Caco-2 (cell line): ENCODE data around the gene VWA5A. TPM values are rescaled to one million over a fixed set of nuclear protein-coding genes. Genes with fewer than 3 reads are reported as not detected.

Source experiments
- BruUV-seq: library from RNA; stranded (reverse); fragments of 400-500 nt; replicated peaks from 2 replicates; lab custom pipeline; 2021; lab: Mats Ljungman, UMichigan
- CTCF ChIA-PET: fragments of 300-600 bp; sonication (Branson Sonifier 250); formaldehyde crosslinking; loops from one replicate; lab custom pipeline; 2022; ENCODE audit warnings: antibody characterized with exemption; lab: Charles Lee
- POLR2A ChIA-PET: fragments of 300-600 bp; sonication (Branson Sonifier 250); formaldehyde crosslinking; loops from one replicate; lab custom pipeline; 2022; ENCODE audit warnings: antibody characterized with exemption; lab: Charles Lee
- DNase-seq, 2 experiments: peaks; one replicate each; pipeline versions ENCODE4 v3.0.0 to v3.0.0-alpha.2; 2020 to 2022
- H3K27me3 ChIP-seq: replicated peaks from 2 replicates; pipeline ENCODE4 v1.6.0; 2011; ENCODE audit warnings: low read length; ENCODE audit not compliant: control insufficient read depth, insufficient read depth
- H3K36me3 ChIP-seq: 2 replicates; pipeline ENCODE4 v1.5.1; 2011; ENCODE audit warnings: low read length; ENCODE audit not compliant: control insufficient read depth, insufficient read depth
- H3K4me1 ChIP-seq: fragments of 250-450 bp; sonication (Bioruptor Pico); 2 replicates; pipeline ENCODE4 v1.5.1; 2020; ENCODE audit warnings: mild to moderate bottlenecking
- H3K4me3 ChIP-seq: 2 replicates; pipeline ENCODE4 v1.5.1; 2011; ENCODE audit warnings: low read depth, mild to moderate bottlenecking, control low read depth, low read length
- H3K9me3 ChIP-seq: fragments of 250-450 bp; sonication (Bioruptor Pico); 2 replicates; pipeline ENCODE4 v1.5.1; 2020; ENCODE audit warnings: mild to moderate bottlenecking, moderate library complexity
- H3K27ac Mint-ChIP-seq: one replicate; pipeline ENCODE4 v1.8.0; 2022; ENCODE audit warnings: mixed read lengths; ENCODE audit not compliant: unreplicated experiment
- H3K27me3 Mint-ChIP-seq: one replicate; pipeline ENCODE4 v1.8.0; 2022; ENCODE audit warnings: mixed read lengths; ENCODE audit not compliant: insufficient read depth, unreplicated experiment
- H3K36me3 Mint-ChIP-seq: one replicate; pipeline ENCODE4 v1.8.0; 2022; ENCODE audit warnings: mild to moderate bottlenecking, mixed read lengths; ENCODE audit not compliant: insufficient read depth, unreplicated experiment
- H3K4me1 Mint-ChIP-seq: one replicate; pipeline ENCODE4 v1.8.0; 2022; ENCODE audit warnings: low read depth, mixed read lengths; ENCODE audit not compliant: unreplicated experiment
- H3K4me3 Mint-ChIP-seq: one replicate; pipeline ENCODE4 v1.8.0; 2022; ENCODE audit warnings: mild to moderate bottlenecking, moderate library complexity, mixed read lengths; ENCODE audit not compliant: unreplicated experiment
- H3K9me3 Mint-ChIP-seq: one replicate; pipeline ENCODE4 v1.8.0; 2022; ENCODE audit warnings: mixed read lengths; ENCODE audit not compliant: unreplicated experiment
- CTCF ChIP-seq, 2 experiments: fragments of 200-600 bp in 1 of 2; IDR thresholded peaks; 1 replicate in 1 of 2; 2 replicates in 1 of 2; pipeline versions ENCODE4 v1.5.1 to v1.8.0; 2011 to 2022; ENCODE audit warnings: antibody characterized with exemption in 1 of 2, control low read depth in 1 of 2, inconsistent platforms in 1 of 2, low read depth in 1 of 2, low read length in 1 of 2, mild to moderate bottlenecking in 1 of 2, moderate library complexity in 1 of 2; ENCODE audit not compliant: insufficient read depth in 1 of 2, severe bottlenecking in 1 of 2, unreplicated experiment in 1 of 2
- intact Hi-C: fragments of 100-400 bp; cut with micrococcal nuclease; formaldehyde crosslinking; loops from one replicate; pipeline ENCODE4 v1.10.0; 2022; ENCODE audit not compliant: unreplicated experiment
- total RNA-seq: library from RNA; stranded (reverse); gene quantifications from 2 replicates; pipeline ENCODE4 v1.2.3, GENCODE V29; 2022

The VWA5A gene
- total RNA-seq, 1 experiment from 2014 or later, result 1.6 TPM

- no peak for DNase-seq
- TF ChIP-seq CTCF (IDR thresholded peaks at IDR 0.05; ENCODE audit: insufficient read depth in 1 of 2, low read depth in 1 of 2, low read length in 1 of 2, severe bottlenecking in 1 of 2, unreplicated experiment in 1 of 2), result no peak
- Histone ChIP-seq H3K9me3 (no peaks in the 10 kb centered on the region), H3K4me3 (no peak overlapping the region), H3K36me3 (no peaks in the 10 kb centered on the region), H3K4me1 (no peaks in the 10 kb centered on the region), H3K27me3 (no peaks in the 10 kb centered on the region)
- BruUV-seq, result no TSS peak
- H3K9me3 Mint-ChIP-seq, result no peaks in the 10 kb centered on the region
- no peak overlapping the region for H3K27ac Mint-ChIP-seq
- H3K4me1 Mint-ChIP-seq, result no peaks in the 10 kb centered on the region
- intact Hi-C loops, result loop anchor here (10.0 kb wide), 1 partner anchor 446 kb away; the partner anchor contains the start of gene ZNF202
- H3K27me3 Mint-ChIP-seq, result peaks cover 23% of the 10 kb centered on the region
- H3K4me3 Mint-ChIP-seq, result no peak overlapping the region
- CTCF ChIA-PET, result interaction anchor here (0.6 kb wide), 1 partner anchor 18 kb away, joined by 4 read pairs; no protein-coding TSS in a partner anchor
- H3K36me3 Mint-ChIP-seq, result no peaks in the 10 kb centered on the region
- POLR2A ChIA-PET, result no interaction called here
Observed at GRCh38 chr11:124190298-124191139, 75.3 kb downstream of the VWA5A start.

- H3K4me3 Mint-ChIP-seq, result no peak overlapping the region
- H3K4me1 ChIP-seq, result no peaks in the 10 kb centered on the region
- no peak overlapping the region for H3K27ac Mint-ChIP-seq
- no peaks in the 10 kb centered on the region for H3K9me3 Mint-ChIP-seq
- DNase-seq, result no peak
- no peaks in the 10 kb centered on the region for H3K4me1 Mint-ChIP-seq
- no peaks in the 10 kb centered on the region for H3K36me3 Mint-ChIP-seq
- no TSS peak for BruUV-seq
- ChIA-PET POLR2A (no interaction called here), CTCF (interaction anchor here (3.4 kb wide), 1 partner anchor 122 kb away, joined by 21 read pairs; no protein-coding TSS in a partner anchor)
- H3K9me3 ChIP-seq, result no peaks in the 10 kb centered on the region
- TF ChIP-seq CTCF (IDR thresholded peaks at IDR 0.05; ENCODE audit: insufficient read depth in 1 of 2, low read depth in 1 of 2, low read length in 1 of 2, severe bottlenecking in 1 of 2, unreplicated experiment in 1 of 2), result no peak
- peaks cover 14% of the 10 kb centered on the region for H3K27me3 Mint-ChIP-seq
- intact Hi-C loops, result loop anchor here (10.0 kb wide), 1 partner anchor 449 kb away; the partner anchor contains the start of gene ZNF202
- H3K27me3 ChIP-seq, result no peaks in the 10 kb centered on the region
- no peak overlapping the region for H3K4me3 ChIP-seq
- H3K36me3 ChIP-seq, result no peaks in the 10 kb centered on the region
Observed at GRCh38 chr11:124193221-124194010, 78.2 kb downstream of the VWA5A start.
